ENCODE results near the gene CYTL1. TPM values are rescaled to one million over a fixed set of nuclear protein-coding genes. Genes with fewer than 3 reads are reported as not detected.

CYTL1 gene
- total RNA-seq, 4 donors from 2014 or later: 0.79 to 1.8 TPM; not detected in 2

DNA sequence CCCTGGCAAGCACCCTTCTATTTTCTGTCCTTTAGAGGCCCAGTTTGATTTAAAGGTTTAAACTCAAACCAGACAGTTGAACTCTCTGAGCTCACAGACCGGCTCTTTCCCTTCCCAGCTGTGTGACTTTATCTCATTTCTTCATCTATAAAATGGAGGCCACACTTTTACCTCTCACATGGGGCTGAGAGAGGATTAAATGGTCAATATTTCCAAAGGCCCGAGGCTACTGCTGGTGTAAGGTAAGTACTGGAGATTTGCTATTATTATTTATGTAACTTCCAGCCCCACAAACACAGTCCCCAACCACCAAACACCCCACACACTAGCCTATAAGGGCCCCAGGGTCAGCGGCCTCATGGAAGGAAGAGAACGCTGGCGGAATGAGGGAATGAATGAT lies 13.6 kb upstream of the CYTL1 start:
- H3K36me3 ChIP-seq: no peaks in the 10 kb centered on the region
- no peaks in the 10 kb centered on the region for H3K9me3 ChIP-seq
- H3K27me3 ChIP-seq: no peaks in the 10 kb centered on the region
- 47 to 84% methylated on average over 2 to 5 of the region's 5 CpGs for WGBS, 2 donors (ENCODE audit: low coverage in 1 of 2)
- peak overlapping the region in 3 of 4 donors; percentile 31 to 57 (median 39) for H3K27ac ChIP-seq
- in situ Hi-C loops (cut with MboI; ENCODE audit: low pct_ligation_motif_present in 1 of 4, low pct_unique_long_range_greater_than_20kb in 1 of 4, low sequenced_read_pairs in 3 of 4): no loop called here
- no peak overlapping the region for H3K4me3 ChIP-seq
- TF ChIP-seq POLR2A (IDR thresholded peaks at IDR 0.05) (no peak), CTCF (IDR thresholded peaks at IDR 0.05) (no peak), EP300 (IDR thresholded peaks at IDR 0.05; ENCODE audit: low read depth) (no peak), POLR2AphosphoS5 (IDR thresholded peaks at IDR 0.05) (no peak)
- intact Hi-C loops (cut with DNase I; ENCODE audit: low total_unique reads): no loop called here
- no peak for DNase-seq
- peaks cover 0 to 12% (median 8%) of the 10 kb centered on the region in 4 donors for H3K4me1 ChIP-seq

DNA sequence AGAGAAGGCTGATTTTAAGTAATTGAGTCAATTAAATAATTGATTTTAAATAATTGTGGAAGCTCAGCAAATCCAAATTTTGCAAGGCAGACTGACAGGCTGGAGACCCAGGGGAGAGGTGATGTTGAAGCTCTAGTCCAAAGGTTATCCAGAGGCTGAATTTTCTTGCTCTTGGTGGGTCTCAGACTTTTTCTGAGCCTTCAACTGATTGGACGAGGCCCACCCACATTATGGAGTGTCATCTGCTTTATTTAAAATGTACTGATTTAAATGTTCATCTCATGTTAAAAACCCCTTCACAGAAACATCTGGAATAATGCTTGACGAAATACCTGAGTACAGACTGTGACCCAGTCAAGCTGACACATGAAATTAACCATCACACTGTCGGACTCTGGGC lies 11.7 kb upstream of the CYTL1 start:
- in situ Hi-C loops (cut with MboI; ENCODE audit: low pct_ligation_motif_present in 1 of 4, low pct_unique_long_range_greater_than_20kb in 1 of 4, low sequenced_read_pairs in 3 of 4) (no loop called here), intact Hi-C loops (cut with DNase I; ENCODE audit: low total_unique reads) (no loop called here)

DNA sequence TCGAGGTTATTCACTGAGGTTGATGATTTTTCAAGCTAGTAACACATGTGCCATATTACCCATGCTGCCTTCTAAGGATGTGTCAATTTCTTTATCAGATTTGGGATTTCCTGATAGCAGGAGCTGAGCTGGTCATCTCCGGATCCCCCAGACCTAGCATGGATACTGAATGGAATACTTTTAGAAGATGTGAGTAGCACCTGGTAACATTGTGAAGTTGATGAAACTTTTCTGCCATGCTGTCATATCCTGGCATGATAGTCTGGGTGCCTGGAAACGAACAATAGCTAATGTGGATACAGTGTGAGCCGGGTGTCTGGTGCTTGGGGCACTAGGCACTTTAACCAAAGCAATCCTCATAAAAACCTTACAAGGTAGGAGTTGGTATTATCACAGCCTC lies 11.0 kb upstream of the CYTL1 start:
- intact Hi-C loops (cut with DNase I; ENCODE audit: low total_unique reads): no loop called here
- DNase-seq: no peak
- Histone ChIP-seq H3K4me3 (no peak overlapping the region), H3K27ac (no peak overlapping the region), H3K9me3 (no peaks in the 10 kb centered on the region), H3K36me3 (no peaks in the 10 kb centered on the region), H3K27me3 (no peaks in the 10 kb centered on the region), H3K4me1 (peaks cover 0 to 12% (median 8%) of the 10 kb centered on the region in 4 donors)
- no peak for TF ChIP-seq POLR2AphosphoS5 (IDR thresholded peaks at IDR 0.05)
- no peak for TF ChIP-seq CTCF (IDR thresholded peaks at IDR 0.05)
- TF ChIP-seq POLR2A (IDR thresholded peaks at IDR 0.05): no peak
- TF ChIP-seq EP300 (IDR thresholded peaks at IDR 0.05; ENCODE audit: low read depth): no peak
- whole genome bisulfite sequencing, 2 donors (ENCODE audit: low coverage in 1 of 2): 60 to 69% methylated on average over 3 to 4 of the region's 4 CpGs
- in situ Hi-C loops (cut with MboI; ENCODE audit: low pct_ligation_motif_present in 1 of 4, low pct_unique_long_range_greater_than_20kb in 1 of 4, low sequenced_read_pairs in 3 of 4): no loop called here

More for the DNA sequence above, 11.7 kb upstream of the CYTL1 start:
- 68 to 82% methylated on average over 2 to 3 of the region's 3 CpGs for WGBS, 2 donors (ENCODE audit: low coverage in 1 of 2)
- Histone ChIP-seq H3K27me3 (no peaks in the 10 kb centered on the region), H3K4me1 (peaks cover 0 to 12% (median 8%) of the 10 kb centered on the region in 4 donors), H3K4me3 (no peak overlapping the region), H3K27ac (no peak overlapping the region), H3K9me3 (no peaks in the 10 kb centered on the region), H3K36me3 (no peaks in the 10 kb centered on the region)
- TF ChIP-seq CTCF (IDR thresholded peaks at IDR 0.05) (no peak), POLR2A (IDR thresholded peaks at IDR 0.05) (no peak), POLR2AphosphoS5 (IDR thresholded peaks at IDR 0.05) (no peak), EP300 (IDR thresholded peaks at IDR 0.05; ENCODE audit: low read depth) (no peak)
- no peak for DNase-seq

- Histone ChIP-seq H3K27me3 (no peaks in the 10 kb centered on the region), H3K36me3 (no peaks in the 10 kb centered on the region), H3K27ac (no peak overlapping the region), H3K9me3 (no peaks in the 10 kb centered on the region), H3K4me1 (peaks cover 0 to 11% (median 5%) of the 10 kb centered on the region in 4 donors), H3K4me3 (no peak overlapping the region)
- 49 to 90% methylated on average over 2 to 8 of the region's 8 CpGs for WGBS, 2 donors (ENCODE audit: low coverage in 1 of 2)
- in situ Hi-C loops (cut with MboI; ENCODE audit: low pct_ligation_motif_present in 1 of 4, low pct_unique_long_range_greater_than_20kb in 1 of 4, low sequenced_read_pairs in 3 of 4): no loop called here
- intact Hi-C loops (cut with DNase I; ENCODE audit: low total_unique reads): no loop called here
- DNase-seq: no peak
- TF ChIP-seq POLR2AphosphoS5 (IDR thresholded peaks at IDR 0.05) (no peak), POLR2A (IDR thresholded peaks at IDR 0.05) (no peak), CTCF (IDR thresholded peaks at IDR 0.05) (no peak), EP300 (IDR thresholded peaks at IDR 0.05; ENCODE audit: low read depth) (no peak)
Observed at GRCh38 chr4:5029447-5029846, 10.2 kb upstream of the CYTL1 start.
